NB4 (cell line): ENCODE results near the gene ZDHHC18.
A peak's percentile ranks its signal among the peaks of the same experiment; 100 is the strongest.

Experiments used
- DNase-seq: peaks from one replicate; pipeline ENCODE4 v3.0.0; 2010; ENCODE audit warnings: low read depth
- H3K4me3 ChIP-seq: one replicate; pipeline ENCODE4 v1.5.1; 2011; ENCODE audit warnings: mild to moderate bottlenecking, low read depth, low read length, moderate library complexity
- MYC ChIP-seq: IDR thresholded peaks from 2 replicates; pipeline ENCODE4 v1.6.1; 2011; ENCODE audit warnings: low read depth, low read length
- POLR2A ChIP-seq: IDR thresholded peaks from 2 replicates; pipeline ENCODE4 v1.6.1; 2011; ENCODE audit warnings: mild to moderate bottlenecking; ENCODE audit not compliant: insufficient read length; ENCODE audit errors: extremely low read depth
- TF ChIP-seq, protein P1 (sequence below): IDR thresholded peaks from one replicate; pipeline ENCODE4 v1.5.1; 2012; ENCODE audit warnings: low read depth, low read length
- TF ChIP-seq, protein P2 (sequence below): IDR thresholded peaks from 2 replicates; pipeline ENCODE4 v1.6.1; 2011; ENCODE audit warnings: low read depth, low read length

Gene ZDHHC18

DNA sequence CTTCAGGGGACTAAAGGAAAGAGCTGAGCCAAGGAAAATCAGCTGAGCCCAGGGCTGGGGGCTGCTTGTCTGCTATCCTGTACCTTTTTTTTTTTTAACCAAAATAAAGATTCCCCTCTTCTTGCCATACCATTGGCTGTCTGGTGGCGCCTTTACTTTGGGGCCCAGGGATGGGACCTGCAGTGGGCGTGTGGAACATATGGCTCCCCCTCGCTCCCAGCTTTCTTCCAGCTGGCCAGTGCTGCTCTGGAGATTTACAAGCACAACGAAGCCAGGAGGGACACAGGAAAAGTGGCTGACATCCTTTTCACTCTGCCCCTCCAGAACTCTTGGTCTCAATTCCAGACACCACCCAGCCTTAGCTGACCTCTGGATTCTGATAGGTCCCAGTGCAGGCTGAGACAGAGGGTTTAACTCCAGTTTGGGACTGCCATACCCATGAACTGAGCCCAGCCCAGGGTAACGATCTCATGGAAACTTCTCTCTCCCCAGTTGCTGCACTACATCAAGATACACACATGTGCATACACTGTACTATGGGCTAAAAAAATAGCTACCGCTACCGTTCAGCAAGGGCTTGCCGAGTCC lies 31.1 kb downstream of the ZDHHC18 start:
- DNase-seq, result no peak
- H3K4me3 ChIP-seq, result no peak overlapping the region
- TF ChIP-seq, protein P1, sequence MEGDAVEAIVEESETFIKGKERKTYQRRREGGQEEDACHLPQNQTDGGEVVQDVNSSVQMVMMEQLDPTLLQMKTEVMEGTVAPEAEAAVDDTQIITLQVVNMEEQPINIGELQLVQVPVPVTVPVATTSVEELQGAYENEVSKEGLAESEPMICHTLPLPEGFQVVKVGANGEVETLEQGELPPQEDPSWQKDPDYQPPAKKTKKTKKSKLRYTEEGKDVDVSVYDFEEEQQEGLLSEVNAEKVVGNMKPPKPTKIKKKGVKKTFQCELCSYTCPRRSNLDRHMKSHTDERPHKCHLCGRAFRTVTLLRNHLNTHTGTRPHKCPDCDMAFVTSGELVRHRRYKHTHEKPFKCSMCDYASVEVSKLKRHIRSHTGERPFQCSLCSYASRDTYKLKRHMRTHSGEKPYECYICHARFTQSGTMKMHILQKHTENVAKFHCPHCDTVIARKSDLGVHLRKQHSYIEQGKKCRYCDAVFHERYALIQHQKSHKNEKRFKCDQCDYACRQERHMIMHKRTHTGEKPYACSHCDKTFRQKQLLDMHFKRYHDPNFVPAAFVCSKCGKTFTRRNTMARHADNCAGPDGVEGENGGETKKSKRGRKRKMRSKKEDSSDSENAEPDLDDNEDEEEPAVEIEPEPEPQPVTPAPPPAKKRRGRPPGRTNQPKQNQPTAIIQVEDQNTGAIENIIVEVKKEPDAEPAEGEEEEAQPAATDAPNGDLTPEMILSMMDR, result no peak
- TF ChIP-seq, protein P2, sequence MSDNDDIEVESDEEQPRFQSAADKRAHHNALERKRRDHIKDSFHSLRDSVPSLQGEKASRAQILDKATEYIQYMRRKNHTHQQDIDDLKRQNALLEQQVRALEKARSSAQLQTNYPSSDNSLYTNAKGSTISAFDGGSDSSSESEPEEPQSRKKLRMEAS, result no peak
- no peak for TF ChIP-seq MYC
- TF ChIP-seq POLR2A, result no peak

- DNase-seq, result no peak
- no peak overlapping the region for H3K4me3 ChIP-seq
- TF ChIP-seq, protein P1, result no peak
- no peak for TF ChIP-seq MYC
- TF ChIP-seq POLR2A, result no peak
- TF ChIP-seq, protein P2, result no peak
Observed at GRCh38 chr1:26858160-26858559, 31.7 kb downstream of the ZDHHC18 start.

GRCh38 chr1:26858891-26859640 lies 32.6 kb downstream of the ZDHHC18 start:
- DNase-seq, result no peak

GRCh38 chr1:26861286-26861701 lies 34.8 kb downstream of the ZDHHC18 start:
- no peak overlapping the region for H3K4me3 ChIP-seq
- DNase-seq, result peak; percentile 20
- TF ChIP-seq, protein P1, result no peak

More at GRCh38 chr1:26858891-26859640, 32.6 kb downstream of the ZDHHC18 start:
- no peak overlapping the region for H3K4me3 ChIP-seq
- TF ChIP-seq, protein P2, result no peak
- no peak for TF ChIP-seq MYC
- TF ChIP-seq POLR2A, result no peak

DNA sequence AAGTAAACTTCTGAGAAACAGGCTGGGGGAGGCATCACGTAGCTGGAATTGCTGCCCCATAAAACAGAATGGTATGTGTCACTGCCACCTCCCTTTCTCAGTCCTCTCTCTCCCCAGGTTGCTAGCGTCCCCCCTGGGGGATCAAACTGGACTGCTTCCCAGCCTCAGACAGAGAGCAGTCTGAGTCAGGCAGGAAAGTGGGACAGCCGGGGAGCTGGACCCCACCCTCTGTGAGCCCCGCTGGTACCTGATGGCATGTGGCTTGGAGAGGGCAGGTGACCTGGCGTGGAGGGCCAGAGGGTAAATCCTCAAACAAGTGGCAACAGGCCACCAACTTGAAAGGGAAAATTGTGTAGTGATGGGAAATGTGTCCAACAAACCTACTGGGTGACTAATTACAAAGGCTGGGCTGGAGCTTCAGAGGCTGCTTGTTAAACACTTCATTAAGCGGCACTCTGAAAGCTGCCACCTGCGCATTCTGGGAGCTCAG lies 35.4 kb downstream of the ZDHHC18 start:
- H3K4me3 ChIP-seq, result no peak overlapping the region
- TF ChIP-seq, protein P2, result no peak
- TF ChIP-seq POLR2A (no peak), MYC (no peak)
- TF ChIP-seq, protein P1, result no peak
- DNase-seq, result no peak

- TF ChIP-seq, protein P1, result peak; percentile 51
- TF ChIP-seq MYC, result no peak
- TF ChIP-seq, protein P2, result peak; percentile 9; the same call in 1 of the 2 replicates
- TF ChIP-seq POLR2A, result no peak
- H3K4me3 ChIP-seq, result no peak within 1 kb of the TSS
- peak; percentile 36 for DNase-seq
Observed at GRCh38 chr1:26862781-26863684, 36.5 kb downstream of the ZDHHC18 start, which contains the start of gene SFN. Gene SFN, plus strand, starts transcription at chr1:26863149. Its CDS starts 64 bp downstream, at chr1:26863213.
